WI38 (cell line): ENCODE results near the gene PADI6.

Experiments
- H3K4me3 ChIP-seq: 2 replicates; pipeline ENCODE4 v1.5.1; 2011; ENCODE audit warnings: low read depth, mild to moderate bottlenecking, control low read depth, low read length
- TF ChIP-seq, protein P1 (sequence below): IDR thresholded peaks from 2 replicates; pipeline ENCODE4 v1.5.1; 2012; ENCODE audit warnings: low read depth, mild to moderate bottlenecking, control low read depth, low read length

Gene PADI6

DNA sequence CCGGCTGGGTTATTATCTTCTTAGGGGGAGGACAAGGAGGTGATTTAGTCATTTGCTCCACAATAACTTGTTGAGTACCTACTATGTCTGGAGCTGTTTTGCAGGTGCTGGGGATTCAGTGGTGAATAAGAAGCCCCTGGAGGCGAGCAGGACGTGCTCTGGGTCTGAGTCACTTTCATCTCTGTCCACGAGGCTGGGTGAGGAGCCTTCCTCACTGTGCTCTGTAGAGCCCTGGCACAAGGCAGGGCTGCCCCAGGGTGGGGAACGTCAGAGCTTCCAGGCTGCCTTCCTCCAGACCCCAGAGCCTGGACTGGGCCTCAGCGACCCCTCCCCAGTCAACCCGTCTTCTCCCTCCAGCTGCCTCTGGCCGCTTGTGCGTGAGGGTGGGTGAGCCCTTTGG is 2.5 kb upstream of the PADI6 start:
- H3K4me3 ChIP-seq, result no peak overlapping the region
- TF ChIP-seq, protein P1, sequence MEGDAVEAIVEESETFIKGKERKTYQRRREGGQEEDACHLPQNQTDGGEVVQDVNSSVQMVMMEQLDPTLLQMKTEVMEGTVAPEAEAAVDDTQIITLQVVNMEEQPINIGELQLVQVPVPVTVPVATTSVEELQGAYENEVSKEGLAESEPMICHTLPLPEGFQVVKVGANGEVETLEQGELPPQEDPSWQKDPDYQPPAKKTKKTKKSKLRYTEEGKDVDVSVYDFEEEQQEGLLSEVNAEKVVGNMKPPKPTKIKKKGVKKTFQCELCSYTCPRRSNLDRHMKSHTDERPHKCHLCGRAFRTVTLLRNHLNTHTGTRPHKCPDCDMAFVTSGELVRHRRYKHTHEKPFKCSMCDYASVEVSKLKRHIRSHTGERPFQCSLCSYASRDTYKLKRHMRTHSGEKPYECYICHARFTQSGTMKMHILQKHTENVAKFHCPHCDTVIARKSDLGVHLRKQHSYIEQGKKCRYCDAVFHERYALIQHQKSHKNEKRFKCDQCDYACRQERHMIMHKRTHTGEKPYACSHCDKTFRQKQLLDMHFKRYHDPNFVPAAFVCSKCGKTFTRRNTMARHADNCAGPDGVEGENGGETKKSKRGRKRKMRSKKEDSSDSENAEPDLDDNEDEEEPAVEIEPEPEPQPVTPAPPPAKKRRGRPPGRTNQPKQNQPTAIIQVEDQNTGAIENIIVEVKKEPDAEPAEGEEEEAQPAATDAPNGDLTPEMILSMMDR, result no peak

DNA sequence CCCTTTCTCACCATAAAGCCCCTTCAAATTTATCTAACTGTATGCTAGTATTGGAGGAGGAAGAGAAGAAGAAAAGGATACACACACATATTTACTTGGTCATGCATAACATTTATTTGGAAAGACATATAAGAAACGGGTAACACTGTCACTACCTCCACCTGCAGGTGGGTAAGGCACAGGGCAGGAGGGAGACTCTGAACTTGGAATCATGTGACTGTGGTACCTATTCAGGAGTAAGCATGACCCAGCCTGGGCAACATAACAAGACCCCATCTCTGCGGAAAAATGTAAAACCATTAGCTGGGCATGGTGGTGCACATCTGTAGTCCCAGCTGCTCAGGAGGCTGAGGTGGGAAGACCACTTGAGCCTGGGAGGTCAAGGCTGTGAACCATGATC is 1.4 kb upstream of the PADI6 start:
- H3K4me3 ChIP-seq, result no peak overlapping the region
- TF ChIP-seq, protein P1, result no peak

DNA sequence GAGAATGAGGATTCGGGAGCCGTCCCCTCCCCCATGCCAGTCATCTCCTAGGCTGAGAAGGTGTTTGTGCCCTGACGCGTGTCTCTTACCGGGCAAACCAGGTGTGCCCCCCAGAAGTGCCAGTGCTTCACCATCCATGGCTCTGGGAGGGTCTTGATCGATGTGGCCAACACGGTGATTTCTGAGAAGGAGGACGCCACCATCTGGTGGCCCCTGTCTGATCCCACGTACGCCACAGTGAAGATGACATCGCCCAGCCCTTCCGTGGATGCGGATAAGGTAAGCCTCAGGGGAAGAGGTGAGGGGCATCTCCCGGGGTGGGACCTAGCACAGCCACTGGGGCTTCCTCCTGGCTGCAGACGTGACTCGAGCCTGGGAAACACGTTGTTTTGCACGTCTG is 959 bp downstream of the PADI6 start:
- no peak overlapping the region for H3K4me3 ChIP-seq
- TF ChIP-seq, protein P1, result no peak

DNA sequence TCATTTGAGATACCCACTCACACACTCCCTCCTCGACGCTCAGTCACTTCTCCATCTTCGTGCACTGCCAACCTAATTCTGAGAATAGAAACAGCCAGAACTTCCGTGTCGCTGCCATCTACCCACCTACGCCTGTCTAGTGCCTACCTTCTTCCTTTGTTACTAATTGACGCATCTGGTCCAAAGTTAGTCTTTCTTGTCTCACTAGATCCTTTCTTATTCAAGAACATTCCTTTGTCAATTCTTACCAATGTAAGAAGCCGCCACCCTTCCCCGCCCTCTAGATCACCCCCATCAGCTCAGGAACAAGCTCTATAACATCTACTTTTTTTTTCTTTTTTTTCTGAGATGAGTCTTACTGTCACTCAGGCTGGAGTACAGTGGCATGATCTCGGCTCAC is 3.7 kb downstream of the PADI6 start:
- TF ChIP-seq, protein P1, result no peak
- no peak overlapping the region for H3K4me3 ChIP-seq

DNA sequence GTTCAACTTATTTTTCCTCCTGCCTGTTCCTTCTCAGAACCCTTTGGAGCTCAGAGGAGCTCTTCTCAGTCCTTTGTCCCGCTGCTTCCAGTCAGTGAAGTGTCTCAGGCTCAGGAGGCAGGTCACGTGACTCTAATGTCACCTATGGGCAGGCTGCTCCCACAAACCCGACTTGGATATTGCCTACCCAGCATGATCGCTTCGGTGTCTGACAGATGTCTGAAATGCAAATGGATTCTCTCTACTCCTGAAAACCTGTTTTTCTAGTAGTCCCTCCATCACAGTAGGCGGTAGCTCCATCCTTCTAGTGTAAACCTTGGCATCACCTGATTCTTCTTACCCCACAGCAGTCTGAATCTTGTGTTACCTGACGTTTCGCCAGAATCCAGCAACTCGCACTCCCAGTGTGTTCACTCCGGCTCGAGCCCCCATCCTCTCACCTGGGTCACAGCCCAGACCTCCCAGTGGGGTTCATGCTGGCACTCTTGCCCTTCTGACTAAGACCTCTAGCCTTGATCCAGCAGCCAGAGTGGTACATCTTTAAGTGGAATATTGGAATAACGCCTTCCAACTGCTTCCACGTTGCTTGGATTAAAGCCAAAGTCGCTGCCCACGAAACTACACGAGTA is 5.4 kb downstream of the PADI6 start:
- H3K4me3 ChIP-seq, result no peak overlapping the region
- TF ChIP-seq, protein P1, result no peak

DNA sequence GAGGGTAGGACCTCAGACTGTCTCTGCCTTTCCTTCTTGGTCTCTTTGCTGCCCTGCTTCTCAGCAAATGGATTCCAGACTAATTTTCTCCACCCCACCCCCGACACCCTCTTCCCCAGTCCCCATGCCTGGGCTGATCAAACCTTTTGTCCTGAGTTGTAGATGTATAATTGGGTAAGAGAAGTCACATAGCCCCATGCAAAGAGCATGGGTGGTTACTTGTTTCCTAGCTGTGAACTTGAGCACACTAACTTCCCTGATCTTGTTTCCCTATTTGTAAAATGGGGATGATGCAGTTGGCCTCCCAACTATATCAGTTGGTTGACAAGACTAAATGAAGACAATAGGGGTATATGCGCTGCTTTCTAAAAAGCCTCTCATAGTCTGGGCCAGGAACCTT is 9.2 kb downstream of the PADI6 start:
- TF ChIP-seq, protein P1, result no peak
- no peak overlapping the region for H3K4me3 ChIP-seq

DNA sequence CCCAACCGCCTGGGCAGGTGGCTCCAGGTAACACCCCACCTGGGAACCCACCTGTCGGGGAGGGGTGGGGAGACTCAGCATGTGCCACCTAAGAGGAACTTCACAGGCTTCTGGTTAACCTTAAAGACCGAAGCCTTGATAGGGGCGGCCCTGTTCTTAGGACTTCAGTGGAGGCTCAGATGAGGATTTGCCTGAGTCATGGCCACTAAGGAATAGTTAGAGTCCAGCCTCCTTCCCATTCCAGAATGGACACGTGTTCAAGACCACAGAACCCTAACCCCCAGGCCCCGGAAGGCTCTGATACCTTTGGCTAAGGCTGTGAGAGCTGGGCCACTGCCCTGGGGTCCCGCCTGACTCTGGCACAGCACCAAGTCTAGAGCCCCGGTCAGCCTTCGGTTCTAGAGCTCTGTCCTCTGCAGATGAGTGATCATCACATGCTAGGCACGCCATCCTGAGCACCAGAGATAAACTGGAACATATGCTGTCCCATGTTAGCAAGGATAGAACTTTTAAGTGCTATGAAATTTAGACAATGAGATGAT is 20.3 kb downstream of the PADI6 start:
- TF ChIP-seq, protein P1, result no peak
- H3K4me3 ChIP-seq, result no peak overlapping the region
